Body of pancreas (tissue), 4 donors: ENCODE results near the gene SYNPO. TPM values are rescaled to one million over a fixed set of nuclear protein-coding genes. Genes with fewer than 3 reads are reported as not detected.

ENCODE experiments used
- ATAC-seq: fragments of 150-250 bp; one replicate; pipeline ENCODE4 v1.9.1; 2016
- DNase-seq, 4 donors: peaks; one replicate each; pipeline ENCODE4 v3.0.0-alpha.2; 2019
- H3K27ac ChIP-seq, 4 donors: fragments of 200-600 bp; sonication (generic); 1 replicate in 3 of 4; 2 replicates in 1 of 4; pipeline versions ENCODE4 v1.5.1 to v1.6.1; 2016 to 2019; ENCODE audit warnings: mild to moderate bottlenecking in 1 of 4, mixed read lengths in 1 of 4, moderate library complexity in 1 of 4
- H3K27me3 ChIP-seq, 2 donors: fragments of 200-600 bp; sonication (generic); one replicate each; pipeline ENCODE4 v1.6.0; 2016; ENCODE audit warnings: mild to moderate bottlenecking in 1 of 2
- H3K36me3 ChIP-seq, 2 donors: fragments of 200-600 bp; sonication (generic); replicated peaks in 1 of 2; 2 replicates each; pipeline ENCODE4 v1.5.1; 2016; ENCODE audit warnings: low read depth in 2 of 2; ENCODE audit not compliant: insufficient read depth in 1 of 2
- H3K4me1 ChIP-seq: fragments of 200-600 bp; sonication (generic); one replicate; pipeline ENCODE4 v1.6.0; 2016
- H3K4me3 ChIP-seq, 2 donors: fragments of 200-600 bp; sonication (generic); 1 replicate in 1 of 2; 2 replicates in 1 of 2; pipeline ENCODE4 v1.5.1; 2016 to 2019
- H3K9me3 ChIP-seq, 3 donors: fragments of 200-600 bp; sonication (generic); 1 replicate in 2 of 3; 2 replicates in 1 of 3; pipeline ENCODE4 v1.5.1; 2016
- POLR2A ChIP-seq, 3 donors: fragments of 450-650 bp; IDR thresholded peaks; one replicate each; pipeline ENCODE4 v1.6.1; 2016; ENCODE audit warnings: antibody characterized with exemption in 3 of 3, mild to moderate bottlenecking in 2 of 3
- WGBS, 2 donors: methylation state at CpG; one replicate each; pipeline ENCODE4 v1.1.5; 2017; 5-methylcytosine and 5-hydroxymethylcytosine counted together
- intact Hi-C: fragments of 100-400 bp; cut with DNase I; formaldehyde crosslinking; loops from one replicate; pipeline ENCODE4 v1.15.1; 2023
- total RNA-seq, 2 donors: library from RNA; depleted of rRNA; stranded (reverse); fragments of >200 nt; gene quantifications; one replicate each; pipeline ENCODE4 v1.1.0, GENCODE V29; 2016
- TF ChIP-seq, protein P1 (sequence below), 7 experiments: fragments of 450-650 bp in 4 of 7; fragments of 200-600 bp in 3 of 7; sonication (generic) in 3 of 7; IDR thresholded peaks; one replicate each; pipeline ENCODE4 v1.5.1; 2016 to 2019; ENCODE audit warnings: antibody characterized with exemption in 7 of 7

SYNPO gene
- total RNA-seq, 2 donors from 2014 or later = 18.4 to 40.9 TPM

DNA sequence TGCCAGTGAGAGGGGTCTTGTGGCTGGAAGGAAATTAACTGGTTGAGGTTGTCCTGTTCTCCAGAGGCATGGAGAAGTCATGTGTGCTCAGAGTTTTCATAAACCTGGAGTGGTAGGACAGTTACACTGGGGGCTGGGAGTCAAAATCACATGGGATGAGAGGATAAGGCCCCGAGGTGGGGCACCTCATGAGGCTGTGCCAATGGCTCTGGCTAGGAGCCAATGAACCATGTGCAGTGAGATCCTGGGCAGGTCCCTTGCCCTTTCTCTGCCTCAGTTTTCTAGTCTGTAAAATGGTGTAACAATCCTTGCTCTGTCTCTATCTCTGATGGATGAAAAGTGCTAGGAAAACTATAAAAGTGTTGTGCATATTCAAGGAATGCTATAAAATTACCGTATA lies 7.0 kb upstream of the SYNPO start:
- Histone ChIP-seq H3K27me3 (no peaks in the 10 kb centered on the region), H3K4me1 (peaks cover 54% of the 10 kb centered on the region), H3K9me3 (no peaks in the 10 kb centered on the region), H3K4me3 (no peak overlapping the region), H3K27ac (peak overlapping the region in 1 of 4 donors; percentile 21), H3K36me3 (no peaks in the 10 kb centered on the region)
- TF ChIP-seq POLR2A (IDR thresholded peaks at IDR 0.05) = no peak
- TF ChIP-seq, protein P1, sequence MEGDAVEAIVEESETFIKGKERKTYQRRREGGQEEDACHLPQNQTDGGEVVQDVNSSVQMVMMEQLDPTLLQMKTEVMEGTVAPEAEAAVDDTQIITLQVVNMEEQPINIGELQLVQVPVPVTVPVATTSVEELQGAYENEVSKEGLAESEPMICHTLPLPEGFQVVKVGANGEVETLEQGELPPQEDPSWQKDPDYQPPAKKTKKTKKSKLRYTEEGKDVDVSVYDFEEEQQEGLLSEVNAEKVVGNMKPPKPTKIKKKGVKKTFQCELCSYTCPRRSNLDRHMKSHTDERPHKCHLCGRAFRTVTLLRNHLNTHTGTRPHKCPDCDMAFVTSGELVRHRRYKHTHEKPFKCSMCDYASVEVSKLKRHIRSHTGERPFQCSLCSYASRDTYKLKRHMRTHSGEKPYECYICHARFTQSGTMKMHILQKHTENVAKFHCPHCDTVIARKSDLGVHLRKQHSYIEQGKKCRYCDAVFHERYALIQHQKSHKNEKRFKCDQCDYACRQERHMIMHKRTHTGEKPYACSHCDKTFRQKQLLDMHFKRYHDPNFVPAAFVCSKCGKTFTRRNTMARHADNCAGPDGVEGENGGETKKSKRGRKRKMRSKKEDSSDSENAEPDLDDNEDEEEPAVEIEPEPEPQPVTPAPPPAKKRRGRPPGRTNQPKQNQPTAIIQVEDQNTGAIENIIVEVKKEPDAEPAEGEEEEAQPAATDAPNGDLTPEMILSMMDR (IDR thresholded peaks at IDR 0.05) = no peak
- DNase-seq (no peak), ATAC-seq (no peak)
- 42 to 49% methylated on average over 2 of the region's 2 CpGs for WGBS, 2 donors
- intact Hi-C loops = no loop called here

DNA sequence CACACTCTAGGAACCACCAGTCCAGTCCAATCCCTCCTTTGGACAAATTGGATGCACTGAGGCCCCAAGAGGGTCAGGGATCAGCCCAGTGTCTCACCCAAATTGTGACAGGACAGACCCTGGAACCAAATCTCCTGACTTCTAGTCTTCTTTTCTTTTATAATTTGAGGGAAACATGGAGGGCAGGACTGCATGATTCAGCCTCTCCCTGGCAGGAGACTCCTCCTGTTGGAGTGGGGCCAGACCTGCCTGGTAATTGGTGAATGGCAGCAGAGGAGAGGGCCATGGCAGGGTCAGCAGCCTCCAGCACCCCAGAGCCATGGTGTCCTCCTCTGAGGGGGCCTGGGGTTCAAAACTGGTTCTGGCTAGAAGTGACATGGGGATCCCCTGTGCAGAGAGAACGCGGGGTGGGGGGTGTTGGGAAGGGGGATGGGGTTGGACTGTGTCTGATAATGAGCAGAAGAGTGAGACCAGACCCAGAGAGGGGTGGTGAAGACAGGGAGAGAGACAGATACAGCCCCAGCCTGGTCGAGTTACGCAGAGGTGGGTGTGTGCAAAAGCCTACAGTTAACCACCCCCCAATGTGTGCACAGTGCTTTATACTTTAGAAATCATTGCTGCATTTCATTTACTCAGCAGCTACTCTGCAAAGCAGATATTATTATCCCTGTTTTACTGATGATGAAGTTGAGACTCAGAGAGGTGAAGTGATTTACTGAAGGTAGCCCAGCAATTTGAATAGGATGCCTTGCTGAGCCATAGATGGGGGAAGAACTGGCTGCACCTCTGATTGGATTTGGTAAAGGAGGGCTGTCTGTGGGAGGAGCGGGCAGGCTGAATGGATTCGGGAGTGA lies 3.8 kb upstream of the SYNPO start:
- Histone ChIP-seq H3K27ac (peak overlapping the region; percentile 52 to 88 (median 86)), H3K27me3 (no peaks in the 10 kb centered on the region), H3K4me1 (peaks cover 66% of the 10 kb centered on the region), H3K4me3 (no peak overlapping the region), H3K36me3 (no peaks in the 10 kb centered on the region), H3K9me3 (no peaks in the 10 kb centered on the region)
- TF ChIP-seq, protein P1 (IDR thresholded peaks at IDR 0.05) = no peak
- TF ChIP-seq POLR2A (IDR thresholded peaks at IDR 0.05) = no peak
- ATAC-seq (no peak), DNase-seq (peak; percentile 64 to 83 (median 72))
- 65 to 66% methylated on average over 6 of the region's 6 CpGs for whole genome bisulfite sequencing, 2 donors
- intact Hi-C loops = no loop called here

DNA sequence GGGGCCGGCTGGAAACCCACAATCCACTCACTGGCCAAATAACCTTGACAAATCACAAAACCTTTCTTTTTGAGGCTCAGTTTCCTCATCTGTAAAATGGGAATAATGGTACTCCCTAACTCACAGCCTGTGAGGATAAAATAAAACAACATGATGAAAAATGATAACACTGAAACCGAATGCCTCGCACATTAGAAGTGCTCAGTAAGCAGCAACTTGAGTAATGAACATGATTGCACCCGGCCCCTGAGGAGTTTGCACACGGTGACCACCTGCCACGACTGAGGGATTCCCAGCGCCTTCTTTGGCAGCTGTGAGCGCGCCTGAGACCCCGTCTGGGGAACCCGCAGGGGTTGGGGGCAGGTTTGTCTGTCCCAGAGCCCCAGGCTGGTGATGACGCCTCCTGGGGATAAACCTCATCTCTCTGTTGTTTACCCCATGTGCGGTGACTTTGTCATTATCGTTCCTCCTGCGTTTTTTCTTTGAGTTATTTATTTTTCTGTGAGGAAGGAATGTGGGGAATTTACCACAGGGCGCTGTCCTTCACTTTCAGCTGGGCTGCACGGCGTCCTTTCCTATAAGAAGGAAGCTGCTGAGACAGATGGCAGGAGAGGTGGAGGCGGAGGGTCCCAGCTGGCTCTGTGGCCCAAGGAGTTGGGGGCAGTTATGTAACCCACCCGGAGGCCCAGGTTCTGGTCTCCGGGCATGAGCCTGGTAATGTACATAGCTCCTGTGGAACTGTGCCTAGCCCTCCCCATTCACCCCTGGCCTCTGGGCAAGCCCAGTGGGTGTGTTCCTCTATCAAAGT lies 3.0 kb upstream of the SYNPO start:
- DNase-seq (peak in 3 of 4 donors; percentile 51 to 66 (median 59)), ATAC-seq (peak; percentile 49)
- 22 to 32% methylated on average over 21 of the region's 21 CpGs for WGBS, 2 donors
- TF ChIP-seq, protein P1 (IDR thresholded peaks at IDR 0.05) = no peak
- peak in 2 of 3 donors; percentile 33 to 42 for TF ChIP-seq POLR2A (IDR thresholded peaks at IDR 0.05)
- H3K36me3 ChIP-seq = no peaks in the 10 kb centered on the region
- no peak overlapping the region for H3K4me3 ChIP-seq
- H3K27me3 ChIP-seq = no peaks in the 10 kb centered on the region
- intact Hi-C loops = no loop called here
- no peaks in the 10 kb centered on the region for H3K9me3 ChIP-seq
- peaks cover 74% of the 10 kb centered on the region for H3K4me1 ChIP-seq
- peak overlapping the region; percentile 52 to 88 (median 86) for H3K27ac ChIP-seq

DNA sequence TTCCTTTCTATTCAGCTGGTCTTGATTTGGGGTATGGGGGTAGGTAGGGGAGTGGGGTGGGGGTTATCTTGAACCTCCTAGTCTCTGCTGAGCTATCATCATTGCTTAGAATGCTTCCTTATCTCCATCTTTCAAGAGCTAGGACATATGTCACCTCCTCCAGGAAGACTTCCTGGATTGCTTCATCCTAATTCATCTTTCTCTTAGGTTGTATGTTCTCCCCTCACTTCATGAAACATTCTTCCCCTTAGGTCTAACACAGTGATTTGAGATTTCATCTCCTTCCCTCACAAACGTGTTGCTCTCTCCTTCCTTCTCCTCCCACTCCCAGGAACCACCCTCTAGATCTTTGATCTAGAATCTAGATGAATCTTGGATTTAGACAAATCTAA lies 2.4 kb upstream of the SYNPO start:
- Histone ChIP-seq H3K27me3 (no peaks in the 10 kb centered on the region), H3K4me3 (no peak overlapping the region), H3K36me3 (no peaks in the 10 kb centered on the region), H3K27ac (peak overlapping the region; percentile 52 to 88 (median 86)), H3K4me1 (peaks cover 80% of the 10 kb centered on the region), H3K9me3 (no peaks in the 10 kb centered on the region)
- intact Hi-C loops = no loop called here
- no peak for TF ChIP-seq POLR2A (IDR thresholded peaks at IDR 0.05)
- TF ChIP-seq, protein P1 (IDR thresholded peaks at IDR 0.05) = no peak
- no peak for DNase-seq
- WGBS, 2 donors = 34 to 37% methylated on average over 1 of the region's 1 CpG
- no peak for ATAC-seq
